Epithelial cell of esophagus (primary cell): ENCODE data around the gene IPO13.

Experiments used
- DNase-seq: peaks from one replicate; pipeline ENCODE4 v3.0.0; 2010; ENCODE audit warnings: low read depth
- H3K4me3 ChIP-seq: 2 replicates; pipeline ENCODE4 v1.5.1; 2011; ENCODE audit warnings: mild to moderate bottlenecking, low read length, control low read depth
- TF ChIP-seq, protein P1 (sequence below): IDR thresholded peaks from 2 replicates; pipeline ENCODE4 v1.5.1; 2011; ENCODE audit warnings: low read depth, mild to moderate bottlenecking, low read length, control low read depth, inconsistent platforms; ENCODE audit not compliant: insufficient read depth; ENCODE audit errors: missing control alignments

IPO13 gene, protein sequence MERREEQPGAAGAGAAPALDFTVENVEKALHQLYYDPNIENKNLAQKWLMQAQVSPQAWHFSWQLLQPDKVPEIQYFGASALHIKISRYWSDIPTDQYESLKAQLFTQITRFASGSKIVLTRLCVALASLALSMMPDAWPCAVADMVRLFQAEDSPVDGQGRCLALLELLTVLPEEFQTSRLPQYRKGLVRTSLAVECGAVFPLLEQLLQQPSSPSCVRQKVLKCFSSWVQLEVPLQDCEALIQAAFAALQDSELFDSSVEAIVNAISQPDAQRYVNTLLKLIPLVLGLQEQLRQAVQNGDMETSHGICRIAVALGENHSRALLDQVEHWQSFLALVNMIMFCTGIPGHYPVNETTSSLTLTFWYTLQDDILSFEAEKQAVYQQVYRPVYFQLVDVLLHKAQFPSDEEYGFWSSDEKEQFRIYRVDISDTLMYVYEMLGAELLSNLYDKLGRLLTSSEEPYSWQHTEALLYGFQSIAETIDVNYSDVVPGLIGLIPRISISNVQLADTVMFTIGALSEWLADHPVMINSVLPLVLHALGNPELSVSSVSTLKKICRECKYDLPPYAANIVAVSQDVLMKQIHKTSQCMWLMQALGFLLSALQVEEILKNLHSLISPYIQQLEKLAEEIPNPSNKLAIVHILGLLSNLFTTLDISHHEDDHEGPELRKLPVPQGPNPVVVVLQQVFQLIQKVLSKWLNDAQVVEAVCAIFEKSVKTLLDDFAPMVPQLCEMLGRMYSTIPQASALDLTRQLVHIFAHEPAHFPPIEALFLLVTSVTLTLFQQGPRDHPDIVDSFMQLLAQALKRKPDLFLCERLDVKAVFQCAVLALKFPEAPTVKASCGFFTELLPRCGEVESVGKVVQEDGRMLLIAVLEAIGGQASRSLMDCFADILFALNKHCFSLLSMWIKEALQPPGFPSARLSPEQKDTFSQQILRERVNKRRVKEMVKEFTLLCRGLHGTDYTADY

DNA sequence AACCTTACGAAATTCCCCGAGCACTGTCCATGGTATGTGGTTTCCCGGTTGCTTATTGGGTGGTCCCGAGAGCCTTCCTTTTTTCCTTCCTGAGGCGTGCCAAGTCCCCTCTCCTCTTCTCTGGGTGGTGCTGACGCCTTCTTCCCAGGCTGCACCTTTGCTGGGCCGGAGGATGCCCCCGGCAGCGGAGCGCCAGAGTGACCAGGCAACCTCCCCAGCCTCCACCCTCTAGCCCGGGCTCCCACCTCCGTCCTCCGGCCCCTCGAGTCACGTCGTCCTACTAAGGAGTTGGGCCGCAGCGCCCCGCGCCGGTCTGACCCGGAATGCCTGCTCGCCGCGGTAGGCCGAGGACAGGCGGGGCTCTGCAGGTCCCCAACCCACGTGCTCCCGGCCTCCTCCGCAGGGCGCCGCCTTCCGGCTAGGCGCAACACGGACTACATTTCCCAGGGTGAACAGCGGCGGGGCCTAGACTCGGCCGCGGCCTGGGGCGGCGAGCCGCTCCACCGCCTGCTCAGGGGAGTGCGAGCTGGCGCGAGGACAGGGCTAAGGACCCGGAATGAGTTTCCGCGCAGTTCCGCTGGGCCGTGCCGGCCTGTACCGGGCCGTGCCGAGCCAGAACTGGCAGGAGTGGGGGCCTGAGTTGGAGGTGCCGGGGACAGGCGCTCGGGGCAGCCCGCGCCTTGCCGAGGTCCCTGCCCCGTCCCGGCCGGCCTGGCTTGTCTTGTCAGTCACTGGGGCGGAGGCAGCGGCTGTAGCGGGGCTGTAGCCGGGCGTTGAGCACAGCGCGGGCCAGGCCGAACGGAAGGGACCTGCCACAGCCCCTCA is at the start of gene IPO13:
TSS of gene IPO13 (plus strand) at position 715 of the 825 bp plus-strand sequence. CDS start 651 bp downstream, outside the sequence.
- TF ChIP-seq, protein P1, sequence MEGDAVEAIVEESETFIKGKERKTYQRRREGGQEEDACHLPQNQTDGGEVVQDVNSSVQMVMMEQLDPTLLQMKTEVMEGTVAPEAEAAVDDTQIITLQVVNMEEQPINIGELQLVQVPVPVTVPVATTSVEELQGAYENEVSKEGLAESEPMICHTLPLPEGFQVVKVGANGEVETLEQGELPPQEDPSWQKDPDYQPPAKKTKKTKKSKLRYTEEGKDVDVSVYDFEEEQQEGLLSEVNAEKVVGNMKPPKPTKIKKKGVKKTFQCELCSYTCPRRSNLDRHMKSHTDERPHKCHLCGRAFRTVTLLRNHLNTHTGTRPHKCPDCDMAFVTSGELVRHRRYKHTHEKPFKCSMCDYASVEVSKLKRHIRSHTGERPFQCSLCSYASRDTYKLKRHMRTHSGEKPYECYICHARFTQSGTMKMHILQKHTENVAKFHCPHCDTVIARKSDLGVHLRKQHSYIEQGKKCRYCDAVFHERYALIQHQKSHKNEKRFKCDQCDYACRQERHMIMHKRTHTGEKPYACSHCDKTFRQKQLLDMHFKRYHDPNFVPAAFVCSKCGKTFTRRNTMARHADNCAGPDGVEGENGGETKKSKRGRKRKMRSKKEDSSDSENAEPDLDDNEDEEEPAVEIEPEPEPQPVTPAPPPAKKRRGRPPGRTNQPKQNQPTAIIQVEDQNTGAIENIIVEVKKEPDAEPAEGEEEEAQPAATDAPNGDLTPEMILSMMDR: peak; percentile 42
- peak within 1 kb of the TSS; percentile 86 for H3K4me3 ChIP-seq

DNA sequence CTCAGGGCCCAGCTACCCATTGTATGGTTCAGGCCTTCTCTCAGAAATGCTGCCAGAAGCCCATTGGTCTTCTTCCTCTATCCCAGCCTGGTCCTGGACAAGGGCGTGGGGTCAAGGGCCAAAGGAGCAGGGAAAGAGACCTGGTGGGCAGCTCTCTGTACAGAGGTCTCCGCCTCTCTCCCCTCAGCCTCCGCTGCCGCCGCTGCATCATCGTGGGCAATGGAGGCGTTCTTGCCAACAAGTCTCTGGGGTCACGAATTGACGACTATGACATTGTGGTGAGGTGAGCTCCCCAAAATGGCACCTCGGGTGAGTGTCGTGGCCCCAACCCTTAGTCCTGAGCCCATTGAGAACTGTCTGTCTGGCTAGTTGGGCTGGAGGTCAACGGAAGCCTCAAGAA is 47.8 kb upstream of the IPO13 start:
- no peak overlapping the region for H3K4me3 ChIP-seq
- TF ChIP-seq, protein P1: no peak
- no peak for DNase-seq

More for the DNA sequence above, at the start of gene IPO13:
- DNase-seq: peak; percentile 97

DNA sequence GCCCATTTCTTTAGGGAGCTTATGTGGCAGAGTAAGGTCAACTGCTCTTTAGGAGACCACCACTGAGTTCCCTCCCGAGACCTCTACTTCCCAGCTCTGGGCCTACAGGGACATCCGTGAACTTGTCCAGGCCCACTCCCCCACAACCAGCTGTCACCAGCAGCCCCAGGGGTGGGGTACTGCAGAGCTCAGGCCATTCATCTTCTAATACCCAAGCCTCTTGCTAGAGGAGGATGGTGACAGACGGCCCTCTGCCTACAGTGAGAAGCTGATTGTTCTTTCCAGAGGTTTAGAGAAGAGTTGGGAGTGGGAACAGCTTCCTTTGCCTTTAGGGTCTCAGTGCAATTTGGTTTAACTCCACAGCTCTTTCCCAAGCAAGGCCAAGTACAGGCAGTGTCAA is 46.4 kb upstream of the IPO13 start:
- TF ChIP-seq, protein P1: no peak
- no peak overlapping the region for H3K4me3 ChIP-seq
- DNase-seq: no peak

DNA sequence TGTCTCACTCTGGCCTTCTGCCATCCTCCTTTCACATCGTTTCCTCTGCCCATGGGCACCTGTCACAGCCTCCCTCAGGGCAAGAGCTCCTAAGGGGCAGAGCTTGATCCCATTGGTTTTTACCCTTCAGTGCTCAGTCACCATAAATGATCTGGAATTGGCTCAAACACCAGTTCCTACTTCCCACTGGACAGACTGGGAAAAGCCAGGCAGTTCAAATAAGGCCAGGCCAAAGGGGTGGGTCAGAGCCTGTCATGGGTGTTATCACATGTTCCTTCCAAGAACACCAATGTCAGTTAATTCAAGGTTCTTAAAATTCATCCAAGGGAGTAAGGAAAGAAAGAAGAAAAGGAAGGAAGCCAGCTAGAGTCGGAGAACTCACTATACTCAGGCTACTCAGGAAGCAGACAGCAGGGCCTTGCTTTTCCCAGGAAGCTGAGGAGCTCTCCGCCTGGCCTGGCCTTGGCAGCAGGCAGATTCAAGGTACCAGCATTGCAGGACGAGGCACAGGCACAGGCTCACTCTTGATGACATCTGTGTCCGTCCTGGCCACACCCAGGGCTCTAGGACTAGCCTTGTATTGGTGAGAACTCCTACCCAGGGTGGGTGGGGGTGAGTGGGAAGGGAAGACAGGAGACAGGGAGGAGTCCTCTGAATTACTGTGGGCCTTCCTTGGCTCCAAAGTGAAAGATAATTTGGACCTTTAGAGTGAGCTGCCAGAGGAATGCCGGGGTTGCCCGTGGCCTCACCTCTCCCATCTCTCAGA is 45.4 kb upstream of the IPO13 start:
- DNase-seq: no peak
- H3K4me3 ChIP-seq: no peak overlapping the region
- TF ChIP-seq, protein P1: no peak

DNA sequence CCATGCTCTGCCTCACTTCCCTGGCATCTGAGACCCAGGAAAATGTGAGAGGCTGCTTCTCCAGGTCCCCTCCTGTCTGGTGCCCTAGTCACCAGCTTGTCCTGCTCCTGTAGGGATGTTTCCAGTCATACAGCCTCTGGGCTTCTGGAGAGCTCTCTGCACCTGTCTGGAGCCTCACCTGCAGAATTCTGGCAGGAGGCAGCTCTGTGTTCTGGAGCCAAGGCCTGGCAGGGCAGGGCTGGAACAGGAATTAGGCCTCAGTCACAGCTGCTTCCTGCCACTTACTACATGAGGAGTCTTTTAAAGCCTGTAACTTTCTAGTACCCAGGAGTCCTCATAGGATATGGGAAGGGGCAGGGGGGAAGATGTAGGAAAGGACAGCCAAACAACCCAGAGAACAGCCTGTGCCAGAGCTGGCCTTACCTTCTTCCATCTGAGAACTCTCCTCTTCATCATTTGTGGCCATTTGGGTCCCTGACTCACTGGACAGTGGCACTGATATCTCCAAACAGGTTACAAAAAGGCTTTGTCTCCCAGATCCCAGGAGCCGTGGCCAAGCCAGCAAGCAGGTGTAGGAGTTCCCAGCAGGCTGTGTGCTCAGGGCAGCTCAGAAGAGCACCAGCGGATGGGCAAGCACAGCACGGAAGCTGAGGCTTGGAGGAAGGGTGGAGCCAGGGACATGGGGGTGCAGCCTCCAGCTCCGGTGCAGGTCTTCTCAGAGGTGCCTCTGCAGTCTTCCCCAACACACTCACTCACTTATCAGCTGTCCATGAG is 44.5 kb upstream of the IPO13 start:
- DNase-seq: no peak
- no peak overlapping the region for H3K4me3 ChIP-seq
- TF ChIP-seq, protein P1: no peak
